ENCODE results near the gene PTPRE.

PTPRE gene

GRCh38 chr10:128098631-128099030 is 191.7 kb downstream of the PTPRE start:
- TF ChIP-seq, protein P1, sequence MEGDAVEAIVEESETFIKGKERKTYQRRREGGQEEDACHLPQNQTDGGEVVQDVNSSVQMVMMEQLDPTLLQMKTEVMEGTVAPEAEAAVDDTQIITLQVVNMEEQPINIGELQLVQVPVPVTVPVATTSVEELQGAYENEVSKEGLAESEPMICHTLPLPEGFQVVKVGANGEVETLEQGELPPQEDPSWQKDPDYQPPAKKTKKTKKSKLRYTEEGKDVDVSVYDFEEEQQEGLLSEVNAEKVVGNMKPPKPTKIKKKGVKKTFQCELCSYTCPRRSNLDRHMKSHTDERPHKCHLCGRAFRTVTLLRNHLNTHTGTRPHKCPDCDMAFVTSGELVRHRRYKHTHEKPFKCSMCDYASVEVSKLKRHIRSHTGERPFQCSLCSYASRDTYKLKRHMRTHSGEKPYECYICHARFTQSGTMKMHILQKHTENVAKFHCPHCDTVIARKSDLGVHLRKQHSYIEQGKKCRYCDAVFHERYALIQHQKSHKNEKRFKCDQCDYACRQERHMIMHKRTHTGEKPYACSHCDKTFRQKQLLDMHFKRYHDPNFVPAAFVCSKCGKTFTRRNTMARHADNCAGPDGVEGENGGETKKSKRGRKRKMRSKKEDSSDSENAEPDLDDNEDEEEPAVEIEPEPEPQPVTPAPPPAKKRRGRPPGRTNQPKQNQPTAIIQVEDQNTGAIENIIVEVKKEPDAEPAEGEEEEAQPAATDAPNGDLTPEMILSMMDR (IDR thresholded peaks at IDR 0.05; ENCODE audit: poor library complexity, severe bottlenecking), result no peak
- no peak for DNase-seq (ENCODE audit: low spot score)
- no peak overlapping the region for H3K4me3 ChIP-seq (ENCODE audit: severe bottlenecking)
- no peak for ATAC-seq (ENCODE audit: low read depth)
- H3K27me3 ChIP-seq (ENCODE audit: insufficient read depth, poor library complexity, severe bottlenecking), result no peaks in the 10 kb centered on the region
- no peaks in the 10 kb centered on the region for H3K4me1 ChIP-seq (ENCODE audit: insufficient read depth, poor library complexity, severe bottlenecking)
- H3K27ac ChIP-seq (ENCODE audit: poor library complexity, severe bottlenecking), result no peak overlapping the region
- H3K36me3 ChIP-seq (ENCODE audit: low read depth), result peaks cover 70% of the 10 kb centered on the region
- H3K9me3 ChIP-seq (ENCODE audit: severe bottlenecking), result no peaks in the 10 kb centered on the region

DNA sequence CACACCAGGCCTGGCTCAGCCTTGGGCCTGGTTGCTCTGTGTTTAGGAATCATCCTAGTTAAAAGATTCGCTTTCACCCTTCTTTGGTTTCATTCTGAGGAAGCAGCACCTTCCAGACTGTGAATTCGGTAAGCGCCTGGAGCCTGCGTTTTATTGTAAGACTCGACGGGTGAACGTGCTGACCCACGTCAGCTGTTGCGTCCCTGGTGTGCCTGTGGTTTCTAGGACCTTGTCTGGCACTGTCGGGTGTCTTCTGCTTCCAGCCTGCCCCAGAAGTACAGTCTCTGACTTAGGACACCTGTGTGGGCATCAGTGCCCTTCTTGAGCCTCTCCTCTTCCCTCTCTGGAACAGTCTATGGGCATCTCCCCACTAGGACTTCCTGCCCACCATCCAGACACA is 193.0 kb downstream of the PTPRE start:
- no peaks in the 10 kb centered on the region for H3K4me1 ChIP-seq (ENCODE audit: insufficient read depth, poor library complexity, severe bottlenecking)
- TF ChIP-seq, protein P1 (IDR thresholded peaks at IDR 0.05; ENCODE audit: poor library complexity, severe bottlenecking), result no peak
- no peak overlapping the region for H3K27ac ChIP-seq (ENCODE audit: poor library complexity, severe bottlenecking)
- ATAC-seq (ENCODE audit: low read depth) (no peak), DNase-seq (ENCODE audit: low spot score) (no peak)
- no peaks in the 10 kb centered on the region for H3K9me3 ChIP-seq (ENCODE audit: severe bottlenecking)
- peaks cover 82% of the 10 kb centered on the region for H3K36me3 ChIP-seq (ENCODE audit: low read depth)
- no peaks in the 10 kb centered on the region for H3K27me3 ChIP-seq (ENCODE audit: insufficient read depth, poor library complexity, severe bottlenecking)
- H3K4me3 ChIP-seq (ENCODE audit: severe bottlenecking), result no peak overlapping the region

DNA sequence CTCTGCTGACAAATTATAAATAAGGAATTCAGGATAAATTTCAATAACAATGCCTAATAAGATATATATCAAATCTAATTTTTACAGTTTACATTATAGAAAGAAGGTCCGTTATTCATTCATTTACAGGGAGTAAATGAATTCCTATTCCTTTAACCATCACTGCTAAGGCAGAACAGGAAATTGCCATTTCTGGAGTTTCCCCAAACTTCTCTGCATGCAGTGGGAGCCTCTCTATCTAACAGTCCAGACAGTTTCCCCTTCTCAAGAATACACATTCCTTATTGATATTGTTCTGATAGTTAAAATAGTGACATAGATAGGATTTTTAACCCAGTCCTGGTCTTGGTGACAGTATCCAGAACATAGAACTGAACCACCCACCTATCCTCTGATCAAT is 195.0 kb downstream of the PTPRE start:
- H3K4me1 ChIP-seq (ENCODE audit: insufficient read depth, poor library complexity, severe bottlenecking), result no peaks in the 10 kb centered on the region
- ATAC-seq (ENCODE audit: low read depth), result no peak

DNA sequence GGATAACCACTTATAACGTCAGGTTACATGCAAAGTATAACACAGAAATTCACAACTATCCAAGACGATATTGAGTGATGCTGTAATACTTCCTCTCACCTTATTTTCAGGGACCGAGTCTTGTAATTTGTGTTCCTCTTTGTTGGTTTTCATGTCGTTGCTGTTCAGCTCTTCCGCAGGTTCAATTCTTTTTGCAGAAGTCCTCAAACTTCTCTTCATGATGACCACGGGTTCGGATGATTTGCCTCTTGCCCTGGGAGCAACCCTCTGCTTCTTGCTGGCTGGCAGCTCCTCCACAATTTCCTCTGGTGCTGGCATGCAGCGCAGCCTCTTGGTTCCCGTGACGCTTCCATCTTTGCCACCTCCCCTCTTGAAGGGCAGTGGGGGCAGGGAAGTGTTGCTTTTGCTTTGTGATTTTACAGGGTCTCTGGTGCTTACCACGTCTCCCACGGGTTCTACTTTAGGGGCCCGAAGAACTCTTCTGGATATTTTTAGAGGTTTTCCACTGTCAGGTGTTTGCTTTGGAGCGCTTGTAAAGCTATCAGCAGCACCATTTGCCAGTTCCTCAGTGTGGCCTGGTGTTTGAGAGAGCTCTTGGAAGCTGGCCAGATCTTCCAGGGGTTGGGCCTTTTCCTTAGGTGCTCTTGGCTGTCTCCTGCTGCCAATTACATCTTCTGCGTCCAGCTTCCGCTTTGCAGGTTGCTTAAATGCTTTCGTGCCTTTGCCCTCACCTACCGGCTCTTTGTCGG is 195.8 kb downstream of the PTPRE start:
- peaks cover 99% of the 10 kb centered on the region for H3K36me3 ChIP-seq (ENCODE audit: low read depth)
- no peaks in the 10 kb centered on the region for H3K27me3 ChIP-seq (ENCODE audit: insufficient read depth, poor library complexity, severe bottlenecking)
- DNase-seq (ENCODE audit: low spot score), result no peak
- H3K9me3 ChIP-seq (ENCODE audit: severe bottlenecking), result no peaks in the 10 kb centered on the region
- TF ChIP-seq, protein P1 (IDR thresholded peaks at IDR 0.05; ENCODE audit: poor library complexity, severe bottlenecking), result no peak
- no peak overlapping the region for H3K4me3 ChIP-seq (ENCODE audit: severe bottlenecking)
- no peak overlapping the region for H3K27ac ChIP-seq (ENCODE audit: poor library complexity, severe bottlenecking)
- no peak for ATAC-seq (ENCODE audit: low read depth)
- H3K4me1 ChIP-seq (ENCODE audit: insufficient read depth, poor library complexity, severe bottlenecking), result no peaks in the 10 kb centered on the region

More for the DNA sequence above, 195.0 kb downstream of the PTPRE start:
- peaks cover 99% of the 10 kb centered on the region for H3K36me3 ChIP-seq (ENCODE audit: low read depth)
- H3K27ac ChIP-seq (ENCODE audit: poor library complexity, severe bottlenecking), result no peak overlapping the region
- DNase-seq (ENCODE audit: low spot score), result no peak
- no peaks in the 10 kb centered on the region for H3K9me3 ChIP-seq (ENCODE audit: severe bottlenecking)
- H3K27me3 ChIP-seq (ENCODE audit: insufficient read depth, poor library complexity, severe bottlenecking), result no peaks in the 10 kb centered on the region
- TF ChIP-seq, protein P1 (IDR thresholded peaks at IDR 0.05; ENCODE audit: poor library complexity, severe bottlenecking), result no peak
- H3K4me3 ChIP-seq (ENCODE audit: severe bottlenecking), result no peak overlapping the region

DNA sequence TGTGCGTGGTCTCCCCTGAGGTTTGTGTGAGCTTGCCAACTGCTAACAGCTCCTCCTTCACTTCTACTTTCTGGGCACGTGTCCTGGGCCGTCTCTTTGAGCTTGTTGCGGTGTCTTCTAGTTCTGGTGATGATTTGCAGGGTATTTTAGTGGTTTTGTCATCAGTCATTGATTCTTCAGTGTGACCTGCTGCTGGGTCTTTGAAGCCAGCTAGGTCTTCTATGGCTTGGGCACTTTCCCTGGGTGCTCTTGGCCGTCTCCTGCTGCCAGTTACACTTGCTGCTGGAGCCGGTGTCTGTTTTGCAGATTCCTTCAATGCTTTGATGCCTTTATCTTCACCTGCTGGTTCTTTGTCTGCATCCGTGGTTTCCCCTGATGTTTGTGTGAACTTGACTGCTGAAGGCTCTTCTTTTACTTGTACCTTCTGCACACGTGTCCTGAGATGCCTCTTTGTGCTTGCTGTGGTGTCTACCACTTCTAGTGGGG is 196.4 kb downstream of the PTPRE start:
- H3K4me1 ChIP-seq (ENCODE audit: insufficient read depth, poor library complexity, severe bottlenecking), result no peaks in the 10 kb centered on the region
- H3K27ac ChIP-seq (ENCODE audit: poor library complexity, severe bottlenecking), result no peak overlapping the region
- TF ChIP-seq, protein P1 (IDR thresholded peaks at IDR 0.05; ENCODE audit: poor library complexity, severe bottlenecking), result no peak
- no peaks in the 10 kb centered on the region for H3K27me3 ChIP-seq (ENCODE audit: insufficient read depth, poor library complexity, severe bottlenecking)
- peaks cover 99% of the 10 kb centered on the region for H3K36me3 ChIP-seq (ENCODE audit: low read depth)
- no peak for DNase-seq (ENCODE audit: low spot score)
- no peaks in the 10 kb centered on the region for H3K9me3 ChIP-seq (ENCODE audit: severe bottlenecking)
- no peak for ATAC-seq (ENCODE audit: low read depth)
- no peak overlapping the region for H3K4me3 ChIP-seq (ENCODE audit: severe bottlenecking)
